Measurements from ENCODE around the gene PSTK. TPM values are rescaled to one million over a fixed set of nuclear protein-coding genes. Genes with fewer than 3 reads are reported as not detected.

PSTK gene
- total and polyA plus RNA-seq, 2 of the 13 experiments (the other 11 are each of a cell fraction or from before 2014, with no cell fraction given), result 8.2 to 9.3 TPM

DNA sequence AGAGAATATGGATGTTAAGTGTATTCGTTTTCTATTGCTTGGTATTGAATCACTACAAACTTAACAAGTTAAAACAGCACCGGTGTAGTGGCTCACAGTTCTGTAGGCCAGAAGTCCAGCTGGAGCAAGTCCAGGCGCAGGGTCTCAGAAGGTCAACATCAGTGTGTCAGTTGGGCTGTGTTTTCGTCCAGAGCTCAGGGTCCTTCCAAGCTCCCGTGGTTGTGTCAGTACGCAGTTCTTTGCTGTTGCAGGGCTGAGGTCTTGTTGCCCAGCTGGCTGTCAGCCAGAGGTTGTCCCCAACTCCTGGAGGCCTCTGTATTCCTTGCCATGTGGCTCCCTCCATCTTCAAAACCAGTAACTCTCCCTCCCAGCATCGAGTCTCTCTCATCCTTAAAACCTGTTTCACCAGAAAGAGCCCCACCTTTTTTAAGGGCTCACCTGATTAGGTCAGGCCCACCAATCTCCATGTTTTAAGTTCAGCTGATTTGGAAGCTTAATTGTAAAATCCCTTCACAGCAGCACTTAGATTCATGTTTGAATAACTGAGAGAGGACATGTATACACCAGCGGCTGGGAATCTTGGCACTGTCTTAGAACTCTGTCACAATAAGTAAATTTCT, 55.4 kb downstream of the PSTK start (continued):
- TF ChIP-seq, protein P1, sequence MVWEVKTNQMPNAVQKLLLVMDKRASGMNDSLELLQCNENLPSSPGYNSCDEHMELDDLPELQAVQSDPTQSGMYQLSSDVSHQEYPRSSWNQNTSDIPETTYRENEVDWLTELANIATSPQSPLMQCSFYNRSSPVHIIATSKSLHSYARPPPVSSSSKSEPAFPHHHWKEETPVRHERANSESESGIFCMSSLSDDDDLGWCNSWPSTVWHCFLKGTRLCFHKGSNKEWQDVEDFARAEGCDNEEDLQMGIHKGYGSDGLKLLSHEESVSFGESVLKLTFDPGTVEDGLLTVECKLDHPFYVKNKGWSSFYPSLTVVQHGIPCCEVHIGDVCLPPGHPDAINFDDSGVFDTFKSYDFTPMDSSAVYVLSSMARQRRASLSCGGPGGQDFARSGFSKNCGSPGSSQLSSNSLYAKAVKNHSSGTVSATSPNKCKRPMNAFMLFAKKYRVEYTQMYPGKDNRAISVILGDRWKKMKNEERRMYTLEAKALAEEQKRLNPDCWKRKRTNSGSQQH (CRISPR knock-in tag; IDR thresholded peaks at IDR 0.05; ENCODE audit: low read depth), result peak; percentile 39; the same call in 1 of the 2 replicates
- TF ChIP-seq SP140L (CRISPR knock-in tag; IDR thresholded peaks at IDR 0.05; ENCODE audit: borderline replicate concordance) (no peak), MYC (CRISPR knock-in tag; IDR thresholded peaks at IDR 0.05; ENCODE audit: borderline replicate concordance) (peak; percentile 44; the same call in 1 of the 2 replicates), NCOA1 (CRISPR knock-in tag; IDR thresholded peaks at IDR 0.05) (no peak), ZSCAN12 (CRISPR knock-in tag; IDR thresholded peaks at IDR 0.05) (no peak), ZNF282 (IDR thresholded peaks at IDR 0.05; ENCODE audit: partially characterized antibody) (no peak), ZC3H4 (CRISPR knock-in tag; IDR thresholded peaks at IDR 0.05; ENCODE audit: borderline replicate concordance) (no peak), STAT5B (CRISPR knock-in tag; IDR thresholded peaks at IDR 0.05) (no peak), SKI (IDR thresholded peaks at IDR 0.05; ENCODE audit: partially characterized antibody) (no peak), TSC22D2 (CRISPR knock-in tag; IDR thresholded peaks at IDR 0.05; ENCODE audit: borderline replicate concordance) (no peak), RARA (CRISPR knock-in tag; IDR thresholded peaks at IDR 0.05) (peak; percentile 91), ZFP1 (CRISPR knock-in tag; IDR thresholded peaks at IDR 0.05) (no peak; the same call in 1 of the 2 replicates), ZNF788 (CRISPR knock-in tag; IDR thresholded peaks at IDR 0.05; ENCODE audit: borderline replicate concordance) (peak; percentile 36; the same call in 1 of the 2 replicates), ZNF644 (CRISPR knock-in tag; IDR thresholded peaks at IDR 0.05; ENCODE audit: low read depth) (peak; percentile 21; the same call in 1 of the 2 replicates), IKZF4 (CRISPR knock-in tag; IDR thresholded peaks at IDR 0.05; ENCODE audit: borderline replicate concordance, low read depth, not compliant biosample characterization) (no peak)
- TF ChIP-seq, protein P2, sequence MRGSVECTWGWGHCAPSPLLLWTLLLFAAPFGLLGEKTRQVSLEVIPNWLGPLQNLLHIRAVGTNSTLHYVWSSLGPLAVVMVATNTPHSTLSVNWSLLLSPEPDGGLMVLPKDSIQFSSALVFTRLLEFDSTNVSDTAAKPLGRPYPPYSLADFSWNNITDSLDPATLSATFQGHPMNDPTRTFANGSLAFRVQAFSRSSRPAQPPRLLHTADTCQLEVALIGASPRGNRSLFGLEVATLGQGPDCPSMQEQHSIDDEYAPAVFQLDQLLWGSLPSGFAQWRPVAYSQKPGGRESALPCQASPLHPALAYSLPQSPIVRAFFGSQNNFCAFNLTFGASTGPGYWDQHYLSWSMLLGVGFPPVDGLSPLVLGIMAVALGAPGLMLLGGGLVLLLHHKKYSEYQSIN (CRISPR knock-in tag; IDR thresholded peaks at IDR 0.05; ENCODE audit: borderline replicate concordance), result no peak
- TF ChIP-seq, protein P3, sequence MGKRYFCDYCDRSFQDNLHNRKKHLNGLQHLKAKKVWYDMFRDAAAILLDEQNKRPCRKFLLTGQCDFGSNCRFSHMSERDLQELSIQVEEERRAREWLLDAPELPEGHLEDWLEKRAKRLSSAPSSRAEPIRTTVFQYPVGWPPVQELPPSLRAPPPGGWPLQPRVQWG (CRISPR knock-in tag; IDR thresholded peaks at IDR 0.05; ENCODE audit: borderline replicate concordance, low read depth), result no peak
- TF ChIP-seq, protein P4, sequence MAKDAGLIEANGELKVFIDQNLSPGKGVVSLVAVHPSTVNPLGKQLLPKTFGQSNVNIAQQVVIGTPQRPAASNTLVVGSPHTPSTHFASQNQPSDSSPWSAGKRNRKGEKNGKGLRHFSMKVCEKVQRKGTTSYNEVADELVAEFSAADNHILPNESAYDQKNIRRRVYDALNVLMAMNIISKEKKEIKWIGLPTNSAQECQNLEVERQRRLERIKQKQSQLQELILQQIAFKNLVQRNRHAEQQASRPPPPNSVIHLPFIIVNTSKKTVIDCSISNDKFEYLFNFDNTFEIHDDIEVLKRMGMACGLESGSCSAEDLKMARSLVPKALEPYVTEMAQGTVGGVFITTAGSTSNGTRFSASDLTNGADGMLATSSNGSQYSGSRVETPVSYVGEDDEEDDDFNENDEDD (CRISPR knock-in tag; IDR thresholded peaks at IDR 0.05; ENCODE audit: borderline replicate concordance), result no peak
